Caco-2 (cell line): Measurements from ENCODE around the gene PHF21A. TPM values are rescaled to one million over a fixed set of nuclear protein-coding genes. Genes with fewer than 3 reads are reported as not detected.

ENCODE experiments used
- BruUV-seq: library from RNA; stranded (reverse); fragments of 400-500 nt; replicated peaks from 2 replicates; lab custom pipeline; 2021; lab: Mats Ljungman, UMichigan
- CTCF ChIA-PET: fragments of 300-600 bp; sonication (Branson Sonifier 250); formaldehyde crosslinking; loops from one replicate; lab custom pipeline; 2022; ENCODE audit warnings: antibody characterized with exemption; lab: Charles Lee
- POLR2A ChIA-PET: fragments of 300-600 bp; sonication (Branson Sonifier 250); formaldehyde crosslinking; loops from one replicate; lab custom pipeline; 2022; ENCODE audit warnings: antibody characterized with exemption; lab: Charles Lee
- DNase-seq, 2 experiments: peaks; one replicate each; pipeline versions ENCODE4 v3.0.0 to v3.0.0-alpha.2; 2020 to 2022
- H3K27me3 ChIP-seq: replicated peaks from 2 replicates; pipeline ENCODE4 v1.6.0; 2011; ENCODE audit warnings: low read length; ENCODE audit not compliant: control insufficient read depth, insufficient read depth
- H3K36me3 ChIP-seq: 2 replicates; pipeline ENCODE4 v1.5.1; 2011; ENCODE audit warnings: low read length; ENCODE audit not compliant: control insufficient read depth, insufficient read depth
- H3K4me1 ChIP-seq: fragments of 250-450 bp; sonication (Bioruptor Pico); 2 replicates; pipeline ENCODE4 v1.5.1; 2020; ENCODE audit warnings: mild to moderate bottlenecking
- H3K4me3 ChIP-seq: 2 replicates; pipeline ENCODE4 v1.5.1; 2011; ENCODE audit warnings: low read depth, mild to moderate bottlenecking, control low read depth, low read length
- H3K9me3 ChIP-seq: fragments of 250-450 bp; sonication (Bioruptor Pico); 2 replicates; pipeline ENCODE4 v1.5.1; 2020; ENCODE audit warnings: mild to moderate bottlenecking, moderate library complexity
- H3K27ac Mint-ChIP-seq: one replicate; pipeline ENCODE4 v1.8.0; 2022; ENCODE audit warnings: mixed read lengths; ENCODE audit not compliant: unreplicated experiment
- H3K27me3 Mint-ChIP-seq: one replicate; pipeline ENCODE4 v1.8.0; 2022; ENCODE audit warnings: mixed read lengths; ENCODE audit not compliant: insufficient read depth, unreplicated experiment
- H3K36me3 Mint-ChIP-seq: one replicate; pipeline ENCODE4 v1.8.0; 2022; ENCODE audit warnings: mild to moderate bottlenecking, mixed read lengths; ENCODE audit not compliant: insufficient read depth, unreplicated experiment
- H3K4me1 Mint-ChIP-seq: one replicate; pipeline ENCODE4 v1.8.0; 2022; ENCODE audit warnings: low read depth, mixed read lengths; ENCODE audit not compliant: unreplicated experiment
- H3K4me3 Mint-ChIP-seq: one replicate; pipeline ENCODE4 v1.8.0; 2022; ENCODE audit warnings: mild to moderate bottlenecking, moderate library complexity, mixed read lengths; ENCODE audit not compliant: unreplicated experiment
- H3K9me3 Mint-ChIP-seq: one replicate; pipeline ENCODE4 v1.8.0; 2022; ENCODE audit warnings: mixed read lengths; ENCODE audit not compliant: unreplicated experiment
- CTCF ChIP-seq, 2 experiments: fragments of 200-600 bp in 1 of 2; IDR thresholded peaks; 1 replicate in 1 of 2; 2 replicates in 1 of 2; pipeline versions ENCODE4 v1.5.1 to v1.8.0; 2011 to 2022; ENCODE audit warnings: antibody characterized with exemption in 1 of 2, control low read depth in 1 of 2, inconsistent platforms in 1 of 2, low read depth in 1 of 2, low read length in 1 of 2, mild to moderate bottlenecking in 1 of 2, moderate library complexity in 1 of 2; ENCODE audit not compliant: insufficient read depth in 1 of 2, severe bottlenecking in 1 of 2, unreplicated experiment in 1 of 2
- intact Hi-C: fragments of 100-400 bp; cut with micrococcal nuclease; formaldehyde crosslinking; loops from one replicate; pipeline ENCODE4 v1.10.0; 2022; ENCODE audit not compliant: unreplicated experiment
- total RNA-seq: library from RNA; stranded (reverse); gene quantifications from 2 replicates; pipeline ENCODE4 v1.2.3, GENCODE V29; 2022

Gene PHF21A
- total RNA-seq, 1 experiment from 2014 or later: 20.0 TPM

DNA sequence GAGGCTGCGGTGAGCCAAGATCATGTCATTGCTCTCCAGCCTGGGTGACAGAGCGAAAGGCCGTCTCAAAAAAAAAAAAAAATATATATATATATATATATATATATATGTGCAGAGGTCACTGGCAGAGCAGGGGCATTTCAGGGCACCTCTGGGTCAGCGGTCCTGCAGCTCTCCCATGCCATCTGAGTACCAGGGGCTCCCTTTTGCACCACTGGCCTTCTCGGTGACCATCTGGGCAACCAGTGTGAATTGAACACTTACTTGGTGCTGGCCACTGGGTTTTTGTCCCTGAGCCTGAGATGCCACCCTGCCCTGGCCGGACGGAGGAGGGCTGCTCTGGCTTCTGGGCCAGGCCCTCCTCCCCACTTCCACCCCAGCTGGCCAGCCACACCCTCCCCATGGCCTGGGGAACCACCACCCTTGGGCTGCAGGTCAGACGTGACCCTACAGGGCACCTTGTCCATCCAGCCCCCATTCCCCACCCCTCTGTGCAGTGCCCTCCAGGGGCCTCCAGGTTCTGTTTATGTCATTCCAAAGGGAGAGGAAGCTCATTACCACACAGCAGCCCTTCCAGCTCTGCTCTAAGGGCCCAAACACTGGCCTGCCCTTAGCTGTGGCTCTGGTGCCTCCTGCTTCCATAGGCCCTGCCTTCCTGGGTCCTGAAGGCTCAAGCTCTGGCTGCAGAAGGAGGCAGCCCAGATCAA is 225.5 kb downstream of the PHF21A start:
- CTCF ChIA-PET: interaction anchor here (0.6 to 1.3 kb wide), 2 partner anchors 22 to 256 kb away, joined by 3 to 5 read pairs; partner anchors contain the start of gene PEX16
- no peaks in the 10 kb centered on the region for H3K36me3 ChIP-seq
- peaks cover 12% of the 10 kb centered on the region for H3K4me1 Mint-ChIP-seq
- no peak overlapping the region for H3K4me3 Mint-ChIP-seq
- BruUV-seq: no TSS peak
- peaks cover 4% of the 10 kb centered on the region for H3K36me3 Mint-ChIP-seq
- no peak for DNase-seq
- no peak overlapping the region for H3K27ac Mint-ChIP-seq
- no peaks in the 10 kb centered on the region for H3K9me3 ChIP-seq
- no peaks in the 10 kb centered on the region for H3K9me3 Mint-ChIP-seq
- intact Hi-C loops: no loop called here
- no peak for TF ChIP-seq CTCF (IDR thresholded peaks at IDR 0.05; ENCODE audit: insufficient read depth in 1 of 2, low read depth in 1 of 2, low read length in 1 of 2, severe bottlenecking in 1 of 2, unreplicated experiment in 1 of 2)
- no peaks in the 10 kb centered on the region for H3K27me3 ChIP-seq
- H3K4me3 ChIP-seq: no peak overlapping the region
- peaks cover 10% of the 10 kb centered on the region for H3K4me1 ChIP-seq
- peaks cover 4% of the 10 kb centered on the region for H3K27me3 Mint-ChIP-seq
- POLR2A ChIA-PET: no interaction called here

DNA sequence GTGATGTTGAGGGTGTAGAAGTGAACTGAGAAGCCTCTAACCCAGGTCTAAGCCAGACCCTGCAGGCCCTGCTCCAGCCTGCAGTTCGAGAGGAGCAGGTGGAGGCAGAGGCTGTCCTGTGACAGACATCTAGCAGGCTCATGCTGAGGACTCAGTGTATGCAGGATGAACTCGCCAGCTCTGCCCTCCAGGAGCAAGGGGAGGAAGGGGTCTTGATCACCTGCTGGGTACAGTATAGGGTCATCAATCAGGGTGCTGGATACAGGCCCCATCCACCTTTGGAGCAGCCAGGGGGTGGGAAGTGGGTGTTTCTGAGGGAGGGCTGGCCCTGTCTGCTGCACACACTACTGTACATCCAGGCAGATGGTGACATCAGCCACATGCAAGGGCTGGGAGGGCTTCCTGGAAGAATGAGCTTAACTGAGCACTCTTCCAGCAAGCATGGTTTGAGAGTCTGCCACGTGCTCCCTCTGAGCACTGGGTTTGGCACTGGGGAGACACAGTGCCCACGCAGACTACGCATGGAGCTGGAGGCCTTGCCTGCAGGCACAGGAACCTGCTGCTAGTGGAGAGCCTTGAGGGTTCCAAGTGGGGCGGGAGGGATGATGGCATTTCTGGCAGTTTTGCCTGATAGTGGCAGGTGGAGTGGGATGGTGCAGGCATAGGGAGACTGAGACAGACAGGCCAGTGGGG is 226.6 kb downstream of the PHF21A start:
- POLR2A ChIA-PET: no interaction called here
- no TSS peak for BruUV-seq
- CTCF ChIA-PET: no interaction called here
- Mint-ChIP-seq H3K4me3 (no peak overlapping the region), H3K27ac (no peak overlapping the region), H3K9me3 (no peaks in the 10 kb centered on the region), H3K4me1 (peaks cover 6% of the 10 kb centered on the region), H3K27me3 (peaks cover 4% of the 10 kb centered on the region), H3K36me3 (peaks cover 4% of the 10 kb centered on the region)
- no peak for DNase-seq
- no peaks in the 10 kb centered on the region for H3K27me3 ChIP-seq
- no peak for TF ChIP-seq CTCF (IDR thresholded peaks at IDR 0.05; ENCODE audit: insufficient read depth in 1 of 2, low read depth in 1 of 2, low read length in 1 of 2, severe bottlenecking in 1 of 2, unreplicated experiment in 1 of 2)
- H3K4me3 ChIP-seq: no peak overlapping the region
- H3K36me3 ChIP-seq: no peaks in the 10 kb centered on the region
- peaks cover 7% of the 10 kb centered on the region for H3K4me1 ChIP-seq
- intact Hi-C loops: no loop called here
- H3K9me3 ChIP-seq: no peaks in the 10 kb centered on the region

DNA sequence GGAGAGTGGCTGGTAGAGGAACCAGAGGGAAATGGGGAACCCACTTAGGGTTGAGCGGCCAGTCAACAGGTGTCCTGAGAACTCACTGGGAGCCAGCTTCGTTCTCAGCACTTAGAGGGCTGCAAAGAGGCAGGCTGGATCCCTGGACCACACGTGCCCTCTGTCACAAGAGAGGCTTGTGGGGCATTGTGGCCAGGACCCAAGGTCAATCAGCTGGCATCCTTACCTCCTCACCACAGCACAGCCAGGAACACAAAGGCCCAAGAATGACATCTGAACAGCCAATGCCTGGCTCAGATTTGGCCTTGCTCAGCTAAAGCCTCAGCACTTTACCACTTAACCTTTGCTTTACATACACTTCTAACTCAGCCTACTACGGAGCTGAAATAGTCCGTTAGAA is 228.4 kb downstream of the PHF21A start:
- Histone ChIP-seq H3K4me3 (no peak overlapping the region), H3K27me3 (no peaks in the 10 kb centered on the region), H3K36me3 (no peaks in the 10 kb centered on the region), H3K4me1 (no peaks in the 10 kb centered on the region), H3K9me3 (no peaks in the 10 kb centered on the region)
- ChIA-PET CTCF (interaction anchor here (0.5 kb wide), 1 partner anchor 148 kb away, joined by 3 read pairs; no protein-coding TSS in a partner anchor), POLR2A (no interaction called here)
- Mint-ChIP-seq H3K36me3 (peaks cover 4% of the 10 kb centered on the region), H3K4me1 (peaks cover 6% of the 10 kb centered on the region), H3K27me3 (peaks cover 2% of the 10 kb centered on the region), H3K9me3 (no peaks in the 10 kb centered on the region), H3K4me3 (no peak overlapping the region), H3K27ac (no peak overlapping the region)
- intact Hi-C loops: no loop called here
- DNase-seq: no peak
- BruUV-seq: no TSS peak
- no peak for TF ChIP-seq CTCF (IDR thresholded peaks at IDR 0.05; ENCODE audit: insufficient read depth in 1 of 2, low read depth in 1 of 2, low read length in 1 of 2, severe bottlenecking in 1 of 2, unreplicated experiment in 1 of 2)
